Measurements from ENCODE around the gene PTPN1.

PTPN1 gene

GRCh38 chr20:50627747-50628146 is 117.6 kb downstream of the PTPN1 start:
- no peak for TF ChIP-seq CTCF (conservative IDR thresholded peaks at IDR 0.05; ENCODE audit: control insufficient read depth, insufficient read depth, low read depth, low read length)
- no peak for DNase-seq (ENCODE audit: low read depth)
- no peak overlapping the region for H3K4me3 ChIP-seq (ENCODE audit: control insufficient read depth, low read depth, low read length)

- DNase-seq (ENCODE audit: low read depth): no peak
- H3K4me3 ChIP-seq (ENCODE audit: control insufficient read depth, low read depth, low read length): no peak overlapping the region
- no peak for TF ChIP-seq CTCF (conservative IDR thresholded peaks at IDR 0.05; ENCODE audit: control insufficient read depth, insufficient read depth, low read depth, low read length)
These were observed 118.1 kb downstream of the PTPN1 start for GRCh38 chr20:50628332-50628731.

- TF ChIP-seq CTCF (conservative IDR thresholded peaks at IDR 0.05; ENCODE audit: control insufficient read depth, insufficient read depth, low read depth, low read length): no peak
- DNase-seq (ENCODE audit: low read depth): no peak
- no peak overlapping the region for H3K4me3 ChIP-seq (ENCODE audit: control insufficient read depth, low read depth, low read length)
These were observed 118.9 kb downstream of the PTPN1 start for GRCh38 chr20:50628853-50629669.

- DNase-seq (ENCODE audit: low read depth): no peak
- no peak overlapping the region for H3K4me3 ChIP-seq (ENCODE audit: control insufficient read depth, low read depth, low read length)
- TF ChIP-seq CTCF (conservative IDR thresholded peaks at IDR 0.05; ENCODE audit: control insufficient read depth, insufficient read depth, low read depth, low read length): no peak
These were observed 119.5 kb downstream of the PTPN1 start for GRCh38 chr20:50629670-50630045.

- no peak for TF ChIP-seq CTCF (conservative IDR thresholded peaks at IDR 0.05; ENCODE audit: control insufficient read depth, insufficient read depth, low read depth, low read length)
- DNase-seq (ENCODE audit: low read depth): no peak
- H3K4me3 ChIP-seq (ENCODE audit: control insufficient read depth, low read depth, low read length): no peak overlapping the region
These were observed 120.5 kb downstream of the PTPN1 start for GRCh38 chr20:50630578-50631263.

GRCh38 chr20:50632236-50632635 is 122.1 kb downstream of the PTPN1 start:
- DNase-seq (ENCODE audit: low read depth): no peak
- no peak for TF ChIP-seq CTCF (conservative IDR thresholded peaks at IDR 0.05; ENCODE audit: control insufficient read depth, insufficient read depth, low read depth, low read length)
- no peak overlapping the region for H3K4me3 ChIP-seq (ENCODE audit: control insufficient read depth, low read depth, low read length)

Measured in fibroblast of mammary gland (primary cell).